Liver (tissue), 3 donors: ENCODE measurements around the gene ARMCX2.

Experiments
- EGR1 ChIP-seq, 2 donors: IDR thresholded peaks; 2 replicates each; pipeline ENCODE4 v1.6.1; 2016 to 2018; ENCODE audit warnings: antibody characterized with exemption in 2 of 2, low read depth in 2 of 2
- HNF4G ChIP-seq: IDR thresholded peaks from 2 replicates; pipeline ENCODE4 v1.6.1; 2016; ENCODE audit warnings: antibody characterized with exemption
- NR2F2 ChIP-seq: IDR thresholded peaks from 2 replicates; pipeline ENCODE4 v1.6.1; 2016; ENCODE audit warnings: antibody characterized with exemption
- RAD21 ChIP-seq, 2 donors: IDR thresholded peaks; 2 replicates each; pipeline ENCODE4 v1.6.1; 2016; ENCODE audit warnings: antibody characterized with exemption in 2 of 2, mild to moderate bottlenecking in 2 of 2
- SP1 ChIP-seq: IDR thresholded peaks from 2 replicates; pipeline ENCODE4 v1.6.1; 2018; ENCODE audit warnings: antibody characterized with exemption, mild to moderate bottlenecking
- TF ChIP-seq, protein P1 (sequence below): fragments of 150-350 bp; IDR thresholded peaks from 2 replicates; pipeline ENCODE4 v1.5.1; 2017; ENCODE audit warnings: improper control_type of control experiment, low read depth, low read length; ENCODE audit not compliant: missing input control
- TF ChIP-seq, protein P2 (sequence below): IDR thresholded peaks from 2 replicates; pipeline ENCODE4 v1.6.1; 2016; ENCODE audit warnings: antibody characterized with exemption
- TF ChIP-seq, protein P3 (sequence below): IDR thresholded peaks from 2 replicates; pipeline ENCODE4 v1.6.1; 2016; ENCODE audit warnings: antibody characterized with exemption
- donor health status: healthy.
- donor health status: healthy.

DNA sequence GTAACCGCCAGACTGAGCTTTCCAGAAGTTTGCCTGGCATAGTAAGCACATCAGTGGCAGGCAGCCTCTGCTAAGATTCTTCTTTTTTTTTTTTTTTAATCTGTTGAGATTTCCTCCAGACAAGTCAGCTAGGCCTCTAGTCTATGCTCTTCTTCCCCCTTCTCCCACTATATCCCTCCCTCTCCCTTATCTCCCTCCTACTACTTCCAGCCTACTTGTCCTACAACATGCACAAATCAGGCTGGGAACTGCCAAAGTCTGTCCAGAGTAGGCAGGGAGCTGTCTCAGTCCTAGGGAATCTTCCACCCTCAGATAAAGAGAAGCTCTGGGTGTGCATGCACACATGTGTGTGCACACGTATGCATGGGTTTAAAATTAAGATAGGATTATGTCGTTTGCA, 49.7 kb upstream of the ARMCX2 start:
- TF ChIP-seq, protein P1, sequence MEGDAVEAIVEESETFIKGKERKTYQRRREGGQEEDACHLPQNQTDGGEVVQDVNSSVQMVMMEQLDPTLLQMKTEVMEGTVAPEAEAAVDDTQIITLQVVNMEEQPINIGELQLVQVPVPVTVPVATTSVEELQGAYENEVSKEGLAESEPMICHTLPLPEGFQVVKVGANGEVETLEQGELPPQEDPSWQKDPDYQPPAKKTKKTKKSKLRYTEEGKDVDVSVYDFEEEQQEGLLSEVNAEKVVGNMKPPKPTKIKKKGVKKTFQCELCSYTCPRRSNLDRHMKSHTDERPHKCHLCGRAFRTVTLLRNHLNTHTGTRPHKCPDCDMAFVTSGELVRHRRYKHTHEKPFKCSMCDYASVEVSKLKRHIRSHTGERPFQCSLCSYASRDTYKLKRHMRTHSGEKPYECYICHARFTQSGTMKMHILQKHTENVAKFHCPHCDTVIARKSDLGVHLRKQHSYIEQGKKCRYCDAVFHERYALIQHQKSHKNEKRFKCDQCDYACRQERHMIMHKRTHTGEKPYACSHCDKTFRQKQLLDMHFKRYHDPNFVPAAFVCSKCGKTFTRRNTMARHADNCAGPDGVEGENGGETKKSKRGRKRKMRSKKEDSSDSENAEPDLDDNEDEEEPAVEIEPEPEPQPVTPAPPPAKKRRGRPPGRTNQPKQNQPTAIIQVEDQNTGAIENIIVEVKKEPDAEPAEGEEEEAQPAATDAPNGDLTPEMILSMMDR: no peak
- TF ChIP-seq, protein P2, sequence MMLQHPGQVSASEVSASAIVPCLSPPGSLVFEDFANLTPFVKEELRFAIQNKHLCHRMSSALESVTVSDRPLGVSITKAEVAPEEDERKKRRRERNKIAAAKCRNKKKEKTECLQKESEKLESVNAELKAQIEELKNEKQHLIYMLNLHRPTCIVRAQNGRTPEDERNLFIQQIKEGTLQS: no peak
- no peak for TF ChIP-seq NR2F2
- no peak for TF ChIP-seq SP1
- TF ChIP-seq, protein P3, sequence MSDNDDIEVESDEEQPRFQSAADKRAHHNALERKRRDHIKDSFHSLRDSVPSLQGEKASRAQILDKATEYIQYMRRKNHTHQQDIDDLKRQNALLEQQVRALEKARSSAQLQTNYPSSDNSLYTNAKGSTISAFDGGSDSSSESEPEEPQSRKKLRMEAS: no peak
- no peak for TF ChIP-seq EGR1 (IDR thresholded peaks at IDR 0.05; ENCODE audit: low read depth in 2 of 2)
- no peak for TF ChIP-seq HNF4G
- no peak for TF ChIP-seq RAD21 (IDR thresholded peaks at IDR 0.05)
